ENCODE results near the gene HSPA12A.

Gene HSPA12A

DNA sequence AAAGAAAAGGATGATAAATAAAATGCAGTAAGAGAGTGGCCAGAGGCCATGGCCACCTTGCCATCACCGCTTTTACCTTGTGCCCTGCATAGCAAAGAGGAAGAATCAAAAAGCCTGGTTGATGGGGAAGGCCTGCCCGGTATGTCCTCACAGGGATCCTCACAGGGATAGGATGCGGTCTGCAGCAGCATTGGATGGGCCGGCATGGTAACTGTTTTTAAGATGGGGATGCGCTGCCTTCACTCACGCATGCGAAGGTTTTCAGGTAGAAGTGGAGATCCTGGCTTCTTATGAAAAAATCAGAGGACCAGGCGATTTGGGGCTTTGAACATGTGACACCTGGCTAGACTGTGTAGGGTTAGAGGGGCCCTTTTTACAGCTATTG is 109.2 kb downstream of the HSPA12A start:
- no peak for DNase-seq

DNA sequence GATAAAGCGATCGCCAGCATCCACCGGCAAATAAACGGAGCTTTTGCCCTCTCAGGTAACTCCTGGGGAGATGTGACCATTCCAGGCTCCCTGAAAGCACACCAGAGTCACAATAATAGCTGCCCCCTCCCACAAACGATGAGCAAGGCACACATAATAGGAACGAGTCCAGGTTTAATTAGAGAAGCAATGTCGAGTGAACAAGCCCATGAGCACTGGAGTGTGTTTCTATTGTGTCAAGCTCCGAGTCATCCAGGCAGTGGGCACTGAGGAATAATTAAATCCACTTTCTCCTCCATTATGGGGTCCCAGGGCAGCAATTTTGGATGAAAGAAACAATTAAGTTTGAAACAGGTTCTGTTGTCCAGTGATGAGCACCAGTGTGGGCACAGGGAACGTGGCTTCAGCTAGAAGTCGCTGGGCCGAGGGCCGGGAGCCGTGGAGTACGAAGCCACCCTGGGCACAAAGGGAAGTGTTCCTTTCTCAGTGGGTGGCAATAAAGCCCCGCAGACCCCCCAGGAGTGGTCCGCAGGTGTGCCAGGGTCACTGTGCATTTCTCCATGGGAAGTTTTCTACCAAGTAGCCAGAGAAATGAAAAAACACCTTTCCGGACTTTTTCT is 109.7 kb downstream of the HSPA12A start:
- no peak for DNase-seq

DNA sequence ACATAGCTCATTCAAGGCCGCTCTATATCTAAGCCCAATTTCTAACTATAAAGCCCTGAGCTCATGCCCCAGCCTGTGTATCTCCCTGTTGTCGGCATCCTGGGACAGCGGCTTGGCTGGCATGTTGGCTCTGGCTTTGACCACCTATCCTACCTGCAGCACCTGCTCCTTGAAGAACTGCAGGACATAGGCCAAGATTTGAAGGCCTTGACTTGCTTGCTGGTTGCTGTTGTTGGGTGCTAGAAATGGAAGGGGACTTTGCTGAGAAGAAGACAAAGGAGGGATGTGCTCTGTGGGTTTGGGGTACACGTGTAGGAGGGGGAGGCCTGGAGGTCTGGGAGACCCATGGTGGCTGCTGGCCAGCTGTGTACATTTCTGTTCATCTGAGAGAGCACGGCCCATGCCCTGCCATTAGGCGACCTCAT is 110.5 kb downstream of the HSPA12A start:
- DNase-seq, result no peak

DNA sequence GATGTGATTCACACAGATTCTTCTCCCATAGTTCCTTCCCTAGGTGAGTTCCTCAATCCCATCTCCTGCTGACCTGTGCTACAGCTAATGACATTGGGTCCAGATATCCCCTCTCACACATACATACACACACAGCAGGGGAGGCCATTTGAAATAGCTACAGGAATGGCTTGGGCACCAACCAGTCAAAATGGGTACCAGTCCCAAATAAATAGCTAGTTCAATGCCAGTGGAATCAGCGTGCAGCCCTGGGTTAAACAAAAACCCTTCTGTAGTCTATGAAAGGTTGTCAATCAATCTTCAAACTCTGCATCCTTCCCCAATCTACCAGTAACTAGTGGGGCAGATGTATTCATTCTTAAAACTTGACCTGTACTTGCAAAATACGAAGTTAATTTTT is 112.3 kb downstream of the HSPA12A start:
- no peak for DNase-seq

DNA sequence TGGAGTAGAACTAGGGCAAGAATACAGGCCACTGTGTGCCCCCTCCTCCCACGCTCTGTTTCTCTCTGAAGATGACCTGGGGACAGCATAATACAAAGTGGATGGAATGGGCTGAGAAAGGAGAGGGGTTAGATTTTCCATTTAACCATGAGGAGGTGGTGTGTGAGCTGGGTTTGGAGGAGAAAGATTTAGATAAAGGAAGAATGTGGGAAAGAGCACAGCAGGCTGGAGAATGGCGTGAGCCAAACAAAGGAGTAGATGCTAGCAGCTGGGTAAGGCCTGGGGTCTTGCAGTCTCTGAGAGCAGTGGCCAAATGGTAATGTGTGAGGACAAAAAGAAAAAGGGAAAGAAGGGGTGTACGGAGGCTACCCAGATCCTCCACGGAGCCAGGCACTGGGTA is 113.0 kb downstream of the HSPA12A start:
- DNase-seq, result no peak

DNA sequence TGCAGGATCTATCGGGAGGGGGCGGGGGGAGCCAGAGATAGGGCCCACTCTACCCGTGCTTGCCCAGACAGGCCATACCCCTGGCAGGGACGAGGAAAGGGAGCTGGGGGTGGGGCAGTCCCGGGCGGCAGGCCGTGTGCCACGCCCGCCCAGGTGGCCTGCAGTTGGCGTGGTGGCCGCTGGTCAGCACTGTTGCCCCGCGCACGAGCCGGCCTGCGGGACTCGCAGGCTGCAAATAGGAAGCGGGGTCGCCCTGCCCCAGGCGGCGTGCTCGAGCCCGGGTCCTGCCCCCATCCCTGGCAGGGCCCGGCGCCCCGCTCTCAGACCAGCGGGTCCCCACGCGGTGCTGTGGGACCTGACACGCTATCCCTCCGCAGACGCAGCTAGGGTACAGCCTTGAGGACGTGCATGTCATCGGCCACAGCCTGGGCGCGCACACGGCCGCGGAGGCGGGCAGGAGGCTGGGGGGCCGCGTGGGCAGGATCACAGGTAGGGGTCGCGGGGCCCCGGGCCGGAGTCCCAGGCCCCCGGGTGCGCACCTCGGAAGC is 114.9 kb downstream of the HSPA12A start:
- peak in 3 of 58 donors; percentile 7 to 31 (median 10) for DNase-seq

DNA sequence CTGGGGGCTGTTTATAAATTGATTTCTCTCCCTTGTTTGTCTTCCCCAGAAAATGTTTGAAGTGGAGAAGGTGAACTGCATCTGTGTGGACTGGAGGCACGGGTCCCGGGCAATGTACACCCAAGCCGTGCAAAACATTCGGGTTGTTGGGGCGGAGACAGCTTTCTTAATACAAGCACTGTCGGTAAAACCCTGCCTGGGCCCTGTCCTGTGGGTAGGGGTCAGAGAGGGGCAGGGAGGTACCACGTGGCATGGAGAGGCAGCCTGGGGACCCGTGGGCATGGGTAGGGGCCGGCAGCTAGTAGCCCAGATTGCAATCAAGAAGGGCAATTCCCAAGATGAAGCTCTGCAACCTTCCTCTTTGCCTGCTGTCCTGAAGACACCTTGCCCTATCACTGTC is 115.6 kb downstream of the HSPA12A start:
- DNase-seq, result no peak

DNA sequence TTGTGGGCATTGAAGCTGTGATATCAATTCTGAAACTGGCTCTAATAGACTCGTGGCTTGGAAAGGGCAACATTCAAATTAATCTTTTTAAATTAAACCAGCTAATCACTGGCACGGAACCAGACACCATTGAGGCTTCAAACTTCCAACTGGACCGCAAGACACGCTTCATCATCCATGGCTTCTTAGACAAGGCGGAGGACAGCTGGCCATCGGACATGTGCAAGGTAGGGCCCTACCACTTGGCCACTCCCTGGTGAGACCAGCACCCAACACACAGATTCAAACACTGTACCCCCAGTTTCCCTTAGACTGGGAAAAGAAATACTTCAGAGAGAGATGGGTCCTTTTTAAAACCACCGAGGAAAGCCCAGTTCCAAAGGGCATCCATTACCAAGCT is 116.5 kb downstream of the HSPA12A start:
- no peak for DNase-seq

DNA sequence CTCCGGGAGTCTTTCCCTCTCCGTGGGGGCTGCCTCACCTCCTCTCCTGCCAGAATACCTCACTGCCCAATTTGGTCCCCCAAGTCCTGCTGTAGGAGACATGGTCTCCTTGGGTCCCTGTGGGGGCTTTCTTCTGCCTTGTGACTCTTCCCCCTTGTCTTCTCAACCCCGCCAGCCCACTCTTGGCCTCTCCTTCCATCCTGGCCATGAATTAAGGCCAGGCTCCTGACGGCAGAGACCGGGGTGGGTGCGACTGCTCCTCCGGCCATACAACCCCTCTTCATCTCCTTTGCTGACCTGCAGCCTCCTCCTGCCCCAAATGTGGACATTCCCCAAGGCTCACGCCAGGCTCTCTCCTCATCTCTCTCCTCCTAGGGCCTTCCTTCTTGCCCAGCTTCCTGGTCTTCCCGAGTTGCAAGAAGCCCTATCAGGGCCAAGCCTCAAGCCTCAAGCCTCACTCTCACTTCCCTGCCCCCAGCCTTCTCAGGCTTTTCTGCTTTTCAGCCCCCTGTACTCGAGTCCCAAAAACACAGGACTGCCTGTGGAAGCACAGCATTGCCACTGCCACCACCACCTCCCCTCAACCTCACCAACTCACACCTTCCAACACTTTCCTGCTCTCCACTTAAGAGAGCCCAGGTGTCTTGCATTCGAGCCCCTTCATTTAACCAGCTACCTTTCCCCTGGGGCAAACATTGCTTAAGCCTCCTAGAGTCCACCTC is 120.3 kb downstream of the HSPA12A start:
- no peak for DNase-seq

DNA sequence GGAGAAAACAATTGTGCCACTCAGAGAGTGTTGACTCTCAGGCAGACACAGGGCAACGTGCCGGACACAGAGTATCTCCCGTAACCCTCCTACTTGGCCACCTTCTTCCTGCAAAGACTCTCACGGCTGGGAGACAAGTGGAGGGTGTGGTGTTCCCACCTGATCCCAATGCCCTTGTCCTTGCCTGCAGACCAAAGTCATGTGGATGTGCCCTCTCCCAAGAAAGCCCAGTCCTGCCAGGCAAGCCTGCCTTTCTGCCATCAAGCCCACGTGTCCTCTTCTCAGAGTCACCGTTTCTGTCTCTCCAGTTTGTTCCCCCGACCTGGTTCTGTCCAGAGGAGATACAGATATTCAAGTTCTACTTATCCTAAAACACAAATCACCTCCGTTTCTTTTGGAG is 120.9 kb downstream of the HSPA12A start:
- DNase-seq, result no peak
